HL-60/S4 treated with retinoic acid at 250 ng/mL for 4 days and 3 days (cell line): ENCODE data around the gene HPGD.
"Not testable (repeated sequence)": the region's sequence is repeated elsewhere in the genome, so short reads cannot be mapped to it uniquely, and the experiment has no call there.

Source experiments
- in situ Hi-C: fragments of 300-500 bp; cut with MboI; formaldehyde crosslinking; loops from 2 replicates; pipeline ENCODE4 v1.7.0; 2022; ENCODE audit warnings: low sequenced_read_pairs

HPGD gene

GRCh38 chr4:174528226-174528625 lies 5.9 kb upstream of the HPGD start:
- in situ Hi-C loops = no loop called here

DNA sequence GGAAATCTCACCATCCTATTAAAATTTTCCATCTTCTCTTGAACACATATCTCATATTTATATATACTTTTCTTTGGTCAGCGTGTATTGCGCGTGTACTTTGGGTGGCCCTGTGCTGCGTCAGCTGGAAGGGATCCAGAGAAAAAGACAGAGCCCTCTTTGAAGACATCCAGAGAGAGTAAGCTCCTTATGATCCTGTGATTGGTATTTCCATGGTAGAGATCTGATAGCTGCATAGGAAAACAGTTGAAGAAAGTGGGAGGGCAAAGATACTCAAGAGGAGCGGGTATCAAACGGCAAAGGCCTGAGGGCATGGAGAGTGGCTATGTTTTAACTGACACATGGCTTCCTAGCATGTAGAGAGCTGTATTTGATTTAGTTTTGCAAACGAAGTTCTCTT lies 4.4 kb upstream of the HPGD start:
- in situ Hi-C loops = no loop called here

GRCh38 chr4:174524242-174524641 lies 2.0 kb upstream of the HPGD start:
- in situ Hi-C loops = no loop called here

DNA sequence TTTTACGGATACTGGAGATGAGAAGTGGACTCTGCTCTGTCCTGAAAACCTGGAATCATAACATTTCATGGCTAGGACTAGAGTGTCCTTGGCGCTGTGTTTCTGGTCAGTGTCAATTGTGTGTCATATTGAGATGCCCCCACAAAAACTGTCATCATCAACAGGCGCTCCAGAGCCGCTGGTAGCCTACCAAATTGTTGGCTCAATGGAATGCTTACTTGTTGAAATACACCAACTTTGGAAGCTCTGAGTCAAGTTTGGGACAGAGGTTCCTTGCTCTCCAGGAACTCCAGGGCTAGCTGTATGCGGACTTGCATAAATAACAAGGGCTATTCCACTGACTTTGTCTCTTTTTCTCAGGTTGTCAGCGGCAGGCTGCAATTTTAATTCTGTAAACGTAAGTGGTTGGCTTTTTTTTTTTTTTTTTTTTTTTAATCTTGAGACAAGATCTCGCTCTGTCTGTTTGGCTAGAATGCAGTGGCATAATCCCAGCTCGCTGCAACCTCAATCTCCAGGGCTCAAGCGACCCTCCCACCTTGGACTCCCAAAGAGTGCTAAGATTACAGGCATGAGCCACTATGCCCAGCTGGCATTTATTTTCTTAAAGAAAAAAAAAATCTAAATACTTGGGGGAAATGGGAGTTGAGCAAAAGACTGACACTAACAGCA lies 871 bp upstream of the HPGD start:
- in situ Hi-C loops = no loop called here

- in situ Hi-C loops = no loop called here
Observed at GRCh38 chr4:174521800-174522182, 497 bp downstream of the HPGD start.

GRCh38 chr4:174520660-174521059 lies 1.6 kb downstream of the HPGD start:
- in situ Hi-C loops = no loop called here

DNA sequence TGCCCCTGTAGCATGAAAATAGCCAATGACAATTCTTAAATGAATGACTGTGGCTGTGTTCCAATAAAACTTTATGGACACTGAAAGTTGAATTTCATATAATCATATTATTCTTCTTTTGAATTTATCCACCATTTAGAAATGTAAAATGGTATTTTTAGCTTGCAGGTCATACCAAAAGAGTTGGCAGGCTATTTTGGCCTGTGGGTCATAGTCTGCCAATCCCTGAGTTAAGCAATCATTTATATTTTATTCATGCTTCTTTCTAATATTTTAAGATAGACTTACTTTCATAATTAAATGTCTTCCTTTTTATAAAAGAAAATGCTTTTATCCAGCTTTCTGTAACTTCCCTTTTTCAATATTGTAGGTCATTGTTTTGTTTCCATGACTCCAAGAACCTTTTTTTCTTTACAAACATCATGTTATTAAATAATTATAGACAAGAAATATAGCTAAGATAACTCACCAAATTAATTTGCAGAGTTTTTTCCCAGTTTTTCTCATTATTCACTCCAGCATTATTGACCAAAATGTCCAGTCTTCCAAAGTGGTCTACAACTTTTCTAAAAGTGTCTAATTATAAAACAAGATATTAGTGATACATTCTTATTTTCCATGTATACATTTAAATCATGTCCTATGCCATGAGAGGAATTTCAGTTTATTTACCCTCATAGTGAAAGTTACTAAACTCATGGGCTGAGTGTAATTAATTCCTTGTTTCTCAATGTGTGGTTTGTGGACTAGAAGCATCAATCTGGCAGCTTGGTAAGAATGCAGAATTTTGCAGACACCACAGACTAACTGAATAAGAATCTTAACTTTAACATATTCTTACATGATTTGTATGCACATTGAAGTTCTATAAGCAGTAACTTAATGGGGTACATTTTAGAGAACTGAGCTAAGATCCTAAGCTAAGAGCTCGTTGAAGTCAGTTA lies 4.5 kb downstream of the HPGD start:
- in situ Hi-C loops = no loop called here

DNA sequence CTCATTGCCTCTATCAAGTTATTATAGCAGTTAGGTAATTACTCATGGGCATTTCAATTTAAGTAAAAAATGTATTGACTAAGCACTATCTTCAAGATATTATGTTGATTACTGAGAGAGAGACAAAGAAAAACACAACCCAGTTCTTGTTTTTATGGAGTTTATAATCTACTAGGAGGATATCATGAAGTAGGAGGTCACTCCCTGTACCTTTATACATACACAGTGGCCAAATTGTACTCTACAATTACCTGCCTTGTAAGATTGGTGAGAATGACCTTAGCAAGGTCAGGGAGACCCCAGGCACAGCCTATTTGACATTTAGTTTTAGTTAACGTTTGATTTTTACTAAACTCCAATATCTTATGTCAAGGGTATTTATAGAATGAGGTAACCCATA lies 5.5 kb downstream of the HPGD start:
- in situ Hi-C loops = no loop called here

DNA sequence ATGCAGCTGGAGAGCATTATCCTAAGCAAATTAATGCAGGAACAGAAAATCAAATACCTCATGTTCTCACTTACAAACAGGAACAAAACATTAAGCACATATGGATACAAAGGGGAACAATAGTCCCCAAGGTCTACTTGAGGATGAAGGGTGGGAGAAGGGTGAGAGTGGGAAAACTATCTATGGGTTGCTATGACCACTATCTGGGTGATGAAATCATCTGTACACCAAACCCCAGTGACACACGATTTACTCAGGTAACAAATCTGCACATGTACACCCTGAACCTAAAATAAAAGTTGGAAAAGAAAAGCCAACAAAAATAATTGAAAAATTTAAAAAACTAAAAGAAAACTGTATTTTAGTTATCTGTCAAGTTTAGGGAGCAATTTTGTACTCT lies 5.9 kb downstream of the HPGD start:
- in situ Hi-C loops = no loop called here

- in situ Hi-C loops = no loop called here
Observed at GRCh38 chr4:174512745-174513144, 9.5 kb downstream of the HPGD start.

- in situ Hi-C loops = no loop called here
Observed at GRCh38 chr4:174505892-174506291, 16.4 kb downstream of the HPGD start.

GRCh38 chr4:174505007-174505406 lies 17.3 kb downstream of the HPGD start:
- in situ Hi-C loops = no loop called here

GRCh38 chr4:174503079-174503715 lies 19.1 kb downstream of the HPGD start:
- in situ Hi-C loops = no loop called here

DNA sequence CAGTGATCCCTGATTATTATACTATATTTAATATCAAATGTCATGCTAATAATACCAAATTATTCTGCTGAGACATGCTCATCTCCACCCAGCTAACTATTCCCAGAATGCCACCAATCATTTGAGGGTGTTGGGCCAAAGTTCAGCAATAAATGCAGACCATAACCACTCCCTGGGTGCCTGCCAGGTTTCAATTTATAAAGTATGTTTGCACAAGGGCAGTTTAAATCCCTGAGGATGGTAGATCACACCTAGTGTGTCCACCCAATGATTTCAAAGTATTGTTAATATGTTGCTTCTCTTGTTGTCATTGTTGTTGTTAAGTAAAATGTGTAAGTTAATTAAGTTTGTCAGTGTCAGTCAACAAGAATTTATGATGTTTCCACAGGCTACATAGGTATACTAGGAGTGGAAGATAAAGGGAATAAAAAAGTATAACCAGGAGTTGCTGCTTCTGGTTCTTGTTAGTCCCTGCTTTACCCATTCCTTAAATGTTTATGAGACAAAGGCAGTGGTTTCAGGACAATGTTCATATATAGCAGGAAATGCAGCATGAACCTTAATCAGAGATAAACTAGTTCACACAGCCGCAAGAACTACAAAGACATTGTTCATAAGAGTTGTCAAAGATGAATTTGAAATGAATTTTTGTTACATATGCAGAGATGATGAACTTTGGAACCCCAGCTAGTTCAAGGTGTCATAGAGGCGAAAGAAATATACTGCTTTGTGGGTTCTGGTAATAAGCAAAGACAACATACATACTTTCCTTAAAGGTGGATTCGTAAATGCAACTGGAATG lies 25.5 kb downstream of the HPGD start:
- in situ Hi-C loops = no loop called here

DNA sequence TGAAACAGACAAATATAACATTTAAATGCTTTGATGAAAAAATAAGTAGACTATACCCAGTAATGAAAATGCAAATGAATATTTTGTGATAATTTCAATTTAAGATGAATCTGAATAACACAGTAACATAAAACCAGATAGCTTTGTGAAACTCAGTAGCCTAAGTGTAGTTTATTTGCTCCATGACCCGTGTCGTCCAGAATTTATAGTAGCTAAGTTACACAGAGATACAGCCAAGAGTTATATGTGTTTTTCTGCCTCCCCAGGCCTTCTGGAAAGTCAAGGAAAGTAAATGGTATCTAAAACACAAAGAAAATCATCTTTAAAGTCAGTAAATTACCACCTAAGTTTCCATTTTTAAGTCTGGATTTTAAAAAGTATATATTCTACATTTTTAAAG lies 26.7 kb downstream of the HPGD start:
- in situ Hi-C loops = no loop called here

- in situ Hi-C loops = no loop called here
Observed at GRCh38 chr4:174494726-174495125, 27.6 kb downstream of the HPGD start.

GRCh38 chr4:174494146-174494545 lies 28.1 kb downstream of the HPGD start:
- in situ Hi-C loops = no loop called here

DNA sequence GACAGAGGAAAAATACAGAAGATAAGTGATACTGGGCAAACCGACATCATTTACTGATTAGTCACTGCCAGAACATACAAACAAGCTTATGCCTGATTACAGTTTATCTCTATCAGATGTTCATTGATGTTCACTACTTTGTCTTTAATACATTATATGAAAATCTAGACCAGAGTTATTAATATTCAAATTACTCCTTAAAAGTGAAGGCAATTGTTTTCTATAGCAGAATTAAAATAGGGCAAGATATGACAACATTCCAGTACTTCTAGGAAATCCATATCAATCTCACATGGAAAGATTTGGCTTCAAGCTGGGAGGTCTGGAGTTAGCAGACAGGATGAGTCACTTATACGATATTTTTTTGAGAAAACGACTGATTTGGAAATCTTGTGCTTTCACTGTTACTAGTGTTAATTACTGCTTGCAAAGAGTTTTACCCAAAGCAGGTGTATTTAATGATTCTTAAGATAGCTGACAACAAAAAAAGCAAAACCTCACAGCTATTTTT lies 31.8 kb downstream of the HPGD start:
- in situ Hi-C loops = no loop called here

DNA sequence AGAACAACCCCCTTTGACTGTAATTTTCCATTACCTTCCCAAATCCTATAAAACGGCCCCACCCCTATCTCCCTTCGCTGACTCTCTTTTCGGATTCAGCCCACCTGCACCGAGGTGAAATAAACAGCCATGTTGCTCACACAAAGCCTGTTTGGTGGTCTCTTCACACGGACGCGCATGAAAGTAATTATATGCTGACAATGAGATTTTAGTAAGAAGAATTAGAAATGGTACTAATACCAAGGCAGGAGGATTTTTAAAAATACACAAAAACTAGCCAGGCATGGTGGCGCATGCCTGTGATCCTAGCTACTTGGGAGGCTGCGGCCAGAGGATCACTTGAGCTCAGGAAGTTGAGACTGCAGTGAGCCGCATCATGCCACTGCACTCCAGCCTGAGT lies 33.9 kb downstream of the HPGD start:
- in situ Hi-C loops = not testable (repeated sequence)

GRCh38 chr4:174485025-174485424 lies 37.3 kb downstream of the HPGD start:
- in situ Hi-C loops = no loop called here

- in situ Hi-C loops = no loop called here
Observed at GRCh38 chr4:174483792-174484191, 38.5 kb downstream of the HPGD start.
